ENCODE measurements around the gene SCYGR4.
"Not testable (repeated sequence)": the region's sequence is repeated elsewhere in the genome, so short reads cannot be mapped to it uniquely, and the experiment has no call there.

The SCYGR4 gene

DNA sequence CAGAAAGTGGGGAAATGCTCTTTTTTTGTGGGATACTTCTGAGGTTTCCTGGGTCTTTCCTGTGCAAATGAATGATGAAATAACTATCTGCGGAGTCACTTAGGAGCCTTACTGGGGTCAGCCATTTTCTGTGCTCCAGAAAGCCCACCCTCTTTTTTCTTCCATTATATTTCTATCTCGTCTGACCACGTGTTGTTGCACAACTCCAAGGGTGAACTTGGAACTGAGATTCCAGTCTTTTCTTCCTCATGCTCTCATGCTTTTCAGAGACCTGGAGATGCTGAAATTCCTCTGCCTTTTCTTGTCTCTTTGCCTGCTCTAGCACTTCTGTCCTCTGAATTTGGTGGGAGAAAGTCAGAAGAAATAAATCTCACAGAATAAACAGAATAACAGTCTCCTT, 44.5 kb downstream of the SCYGR4 start:
- H3K4me3 ChIP-seq (ENCODE audit: low read length in 2 of 2) = no peak overlapping the region
- no peaks in the 10 kb centered on the region for H3K9me3 ChIP-seq (ENCODE audit: control insufficient read depth in 2 of 2, low read length in 2 of 2)
- H3K9ac ChIP-seq (ENCODE audit: low read depth in 1 of 2, low read length in 2 of 2) = no peak overlapping the region
- H3K4me1 ChIP-seq (ENCODE audit: control insufficient read depth in 2 of 2, insufficient read depth in 2 of 2, low read length in 2 of 2) = peaks cover 0 to 2% of the 10 kb centered on the region in 2 donors
- H3K36me3 ChIP-seq (ENCODE audit: control insufficient read depth in 2 of 2, insufficient read depth in 2 of 2, low read length in 2 of 2) = no peaks in the 10 kb centered on the region
- no peak overlapping the region for H3K27ac ChIP-seq (ENCODE audit: low read depth in 2 of 2, low read length in 2 of 2)
- no peaks in the 10 kb centered on the region for H3K27me3 ChIP-seq (ENCODE audit: control insufficient read depth in 2 of 2, insufficient read depth in 2 of 2, low read length in 2 of 2)

DNA sequence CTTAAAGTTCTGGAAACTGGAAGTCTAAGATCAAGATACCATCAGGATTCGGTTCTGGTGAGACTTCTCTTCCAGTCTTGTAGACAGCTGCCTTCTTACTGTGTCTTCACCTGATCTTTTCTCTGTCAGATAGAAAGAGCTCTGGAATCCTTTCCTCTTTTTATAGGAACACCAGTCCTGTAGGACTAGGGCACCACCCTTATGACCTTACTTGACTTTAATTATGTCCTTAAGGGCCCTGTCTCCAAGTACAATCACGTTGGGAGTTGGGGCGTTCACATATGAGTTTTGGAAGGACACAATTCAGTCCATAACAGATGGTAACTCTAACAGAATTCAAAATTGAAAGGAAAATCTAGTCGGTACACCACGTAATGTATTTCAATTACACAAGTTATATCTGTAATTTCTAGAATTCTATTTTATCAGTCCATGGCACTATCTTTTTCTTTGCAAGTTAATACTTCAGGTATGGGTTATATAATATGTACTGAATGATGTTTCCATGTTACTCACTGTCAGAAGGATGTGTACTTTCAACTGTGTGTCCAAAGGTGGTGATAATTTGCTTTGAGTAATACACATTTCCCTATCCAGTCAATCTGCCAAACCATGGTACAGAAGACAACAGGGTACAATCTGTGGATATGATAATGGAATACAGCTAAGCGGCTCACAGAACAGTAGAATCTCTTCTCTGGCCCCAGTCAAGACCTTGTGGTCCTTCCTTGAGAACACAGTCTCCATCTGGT, 48.1 kb downstream of the SCYGR4 start:
- no peak overlapping the region for H3K9ac ChIP-seq (ENCODE audit: low read depth in 1 of 2, low read length in 2 of 2)
- no peaks in the 10 kb centered on the region for H3K27me3 ChIP-seq (ENCODE audit: control insufficient read depth in 2 of 2, insufficient read depth in 2 of 2, low read length in 2 of 2)
- H3K27ac ChIP-seq (ENCODE audit: low read depth in 2 of 2, low read length in 2 of 2) = no peak overlapping the region
- no peaks in the 10 kb centered on the region for H3K9me3 ChIP-seq (ENCODE audit: control insufficient read depth in 2 of 2, low read length in 2 of 2)
- no peak overlapping the region for H3K4me3 ChIP-seq (ENCODE audit: low read length in 2 of 2)
- peaks cover 0 to 2% of the 10 kb centered on the region in 2 donors for H3K4me1 ChIP-seq (ENCODE audit: control insufficient read depth in 2 of 2, insufficient read depth in 2 of 2, low read length in 2 of 2)
- H3K36me3 ChIP-seq (ENCODE audit: control insufficient read depth in 2 of 2, insufficient read depth in 2 of 2, low read length in 2 of 2) = no peaks in the 10 kb centered on the region

DNA sequence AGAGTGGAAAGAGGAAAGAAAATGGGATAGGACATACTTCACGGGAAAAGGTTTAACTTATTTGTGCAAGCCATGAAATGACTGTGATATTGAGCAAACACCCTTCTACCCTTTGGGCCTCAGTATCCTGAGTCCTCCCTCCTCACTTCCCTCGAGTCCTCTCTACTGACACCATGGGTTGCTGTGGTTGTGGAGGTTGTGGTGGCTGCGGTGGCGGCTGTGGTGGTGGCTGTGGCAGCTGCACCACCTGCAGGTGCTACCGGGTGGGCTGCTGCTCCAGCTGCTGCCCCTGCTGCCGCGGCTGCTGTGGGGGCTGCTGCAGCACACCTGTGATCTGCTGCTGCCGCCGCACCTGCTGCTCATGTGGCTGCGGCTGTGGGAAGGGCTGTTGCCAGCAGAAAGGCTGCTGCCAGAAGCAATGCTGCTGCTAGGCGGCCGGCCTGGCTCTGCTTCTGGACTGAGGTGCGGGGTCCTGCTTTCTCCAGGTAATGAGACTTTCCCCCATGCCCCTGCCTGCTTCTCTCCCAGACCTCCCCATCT, 49.4 kb downstream of the SCYGR4 start, which contains the start of gene SCYGR5:
TSS of gene SCYGR5 (plus strand) at position 174 of the 540 bp plus-strand sequence. CDS start at position 174, 0 bp downstream.
- H3K27me3 ChIP-seq (ENCODE audit: control insufficient read depth in 2 of 2, insufficient read depth in 2 of 2, low read length in 2 of 2); H3K9ac ChIP-seq (ENCODE audit: low read depth in 1 of 2, low read length in 2 of 2); H3K9me3 ChIP-seq (ENCODE audit: control insufficient read depth in 2 of 2, low read length in 2 of 2); H3K27ac ChIP-seq (ENCODE audit: low read depth in 2 of 2, low read length in 2 of 2); H3K36me3 ChIP-seq (ENCODE audit: control insufficient read depth in 2 of 2, insufficient read depth in 2 of 2, low read length in 2 of 2); H3K4me3 ChIP-seq (ENCODE audit: low read length in 2 of 2); H3K4me1 ChIP-seq (ENCODE audit: control insufficient read depth in 2 of 2, insufficient read depth in 2 of 2, low read length in 2 of 2): not testable (repeated sequence)

All from mucosa of rectum (tissue), 2 donors.